ENCODE data around the gene TUBGCP6.

Gene TUBGCP6

GRCh38 chr22:50262973-50263617 is 18.3 kb upstream of the TUBGCP6 start:
- DNase-seq (ENCODE audit: low spot score): no peak

GRCh38 chr22:50262460-50262911 is 17.7 kb upstream of the TUBGCP6 start:
- peak; percentile 63 for DNase-seq (ENCODE audit: low spot score)

DNA sequence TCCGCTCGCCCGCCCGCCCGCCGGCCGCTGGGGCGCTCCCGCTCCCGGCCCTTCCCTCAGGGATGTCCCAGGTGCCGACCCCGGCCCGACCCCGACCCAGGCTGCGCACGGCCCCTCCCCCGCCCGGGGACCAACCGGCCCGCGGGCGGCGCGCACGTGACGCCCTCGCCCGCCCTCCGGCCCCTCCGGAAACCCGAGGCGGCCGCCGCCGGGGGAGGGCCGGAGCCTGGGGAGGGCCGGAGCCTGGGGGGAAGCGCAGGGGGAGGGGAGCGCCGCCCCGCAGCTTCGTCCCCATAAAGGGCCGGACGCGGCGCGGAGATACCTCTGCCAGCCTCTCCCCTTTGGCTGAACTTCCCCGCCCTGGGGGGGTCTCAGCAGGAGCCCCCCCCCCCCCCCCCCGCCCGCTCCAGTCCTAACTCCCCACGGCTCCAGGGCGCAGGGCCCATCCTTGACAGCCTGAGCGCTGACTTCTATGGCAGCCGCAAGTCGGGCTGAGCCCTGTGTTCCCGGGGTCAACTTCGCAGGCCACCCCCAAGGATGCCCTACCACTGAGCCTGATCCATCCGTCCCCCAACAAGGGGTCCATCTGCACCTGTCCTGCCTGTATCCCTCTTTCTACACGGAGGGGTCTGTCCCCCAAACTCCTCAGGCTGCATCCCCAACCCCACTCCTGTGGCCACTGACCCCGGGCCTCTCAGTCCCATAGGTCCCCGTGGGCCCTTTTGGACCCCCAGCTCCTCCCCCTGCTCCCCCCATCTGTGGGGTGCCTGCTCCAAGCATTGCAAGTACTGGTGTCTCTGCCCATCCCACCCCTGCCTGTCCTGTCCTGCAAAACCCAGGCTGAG is 17.0 kb upstream of the TUBGCP6 start, which contains the start of gene MAPK12:
Gene MAPK12, minus strand, starts transcription at position 69 of the 845 bp plus-strand sequence. CDS start 174 bp downstream, outside the sequence.
- peak; percentile 39 for DNase-seq (ENCODE audit: low spot score)

DNA sequence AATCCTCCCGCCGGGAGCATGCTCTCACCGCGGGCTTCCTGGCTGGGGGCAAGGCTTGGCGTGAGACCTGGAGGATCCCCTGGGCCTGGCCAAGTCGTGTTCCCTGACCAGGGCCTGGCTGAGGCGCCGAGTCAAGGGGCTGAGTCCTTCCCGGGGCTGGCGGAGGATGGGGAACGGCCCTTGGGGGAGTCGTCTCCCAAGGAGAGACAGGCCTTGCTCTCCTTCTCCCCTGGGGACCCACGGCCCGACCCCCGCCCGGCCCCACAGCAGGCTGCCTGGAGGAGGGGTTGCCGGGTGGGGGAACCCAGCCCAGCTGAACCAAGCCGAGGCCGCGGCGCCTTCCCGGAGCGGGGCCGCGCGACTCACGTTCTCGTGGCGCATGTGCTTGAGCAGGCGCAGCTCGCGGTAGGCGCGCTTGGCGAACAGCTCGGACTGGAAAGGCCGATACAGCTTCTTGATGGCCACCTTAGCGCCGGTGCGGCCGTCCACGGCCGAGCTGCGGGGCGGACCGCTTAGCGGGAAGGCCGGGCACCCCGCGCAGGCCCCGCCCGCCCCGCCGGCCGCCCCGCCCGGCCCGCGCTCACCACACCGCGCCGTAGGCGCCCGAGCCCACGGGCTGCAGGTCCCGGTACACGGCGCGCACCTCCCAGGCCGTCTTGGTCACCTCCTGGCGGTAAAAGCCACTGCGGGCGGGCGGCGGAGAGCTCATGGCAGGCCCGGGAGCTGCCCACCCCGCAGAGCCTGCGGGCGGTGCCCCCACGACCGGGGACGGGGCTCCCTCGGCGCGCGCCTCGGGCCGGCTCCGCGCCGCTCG is 16.2 kb upstream of the TUBGCP6 start:
- peak; percentile 62 for DNase-seq (ENCODE audit: low spot score)

- DNase-seq (ENCODE audit: low spot score): no peak
These were observed 15.6 kb upstream of the TUBGCP6 start for GRCh38 chr22:50260434-50260800.

- DNase-seq (ENCODE audit: low spot score): no peak
These were observed 14.5 kb upstream of the TUBGCP6 start for GRCh38 chr22:50259302-50259701.

DNA sequence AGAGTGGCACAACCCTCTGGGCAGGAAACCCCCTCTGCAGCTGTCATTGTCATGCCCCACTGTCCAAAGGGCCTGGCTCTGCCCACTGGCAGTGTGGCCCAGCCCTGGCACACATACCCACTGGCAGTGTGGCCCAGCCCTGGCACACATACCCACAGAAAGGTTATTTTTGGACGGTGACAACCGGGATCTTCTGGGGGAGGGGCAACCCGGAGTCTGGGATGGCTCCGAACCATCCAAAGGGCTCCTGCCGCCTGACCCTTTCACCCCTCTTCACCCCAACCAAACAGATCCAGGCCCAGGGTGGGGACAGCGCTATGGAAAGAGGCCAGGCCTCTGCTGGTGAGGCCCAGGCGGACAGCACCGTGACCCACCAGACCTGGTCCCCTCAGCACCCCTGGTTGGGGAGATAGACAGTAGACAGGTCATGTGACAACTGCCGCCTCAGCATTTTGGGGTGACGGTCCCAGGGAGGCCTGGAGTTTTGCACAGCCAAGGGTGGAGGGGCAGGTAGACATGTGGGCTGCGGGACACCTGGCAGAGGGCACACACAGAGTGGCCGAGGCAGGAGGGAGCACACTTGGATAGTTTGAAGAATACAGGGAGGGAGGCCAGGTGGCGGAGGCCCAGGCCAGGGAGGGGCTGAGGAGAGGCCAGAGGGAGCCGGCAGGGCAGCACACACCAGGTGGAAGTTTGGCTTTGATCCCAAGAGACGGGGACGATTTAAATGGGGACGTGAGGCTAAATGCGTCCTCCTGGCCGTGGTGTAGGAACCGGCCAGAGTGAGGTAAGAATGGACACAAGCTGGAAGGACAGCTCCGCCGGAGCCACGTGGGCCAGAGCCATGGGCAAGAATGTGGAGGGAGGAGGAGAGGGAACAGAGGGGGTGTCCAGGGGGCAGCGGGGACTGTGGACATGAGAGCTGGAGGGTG is 13.8 kb upstream of the TUBGCP6 start:
- DNase-seq (ENCODE audit: low spot score): no peak

DNA sequence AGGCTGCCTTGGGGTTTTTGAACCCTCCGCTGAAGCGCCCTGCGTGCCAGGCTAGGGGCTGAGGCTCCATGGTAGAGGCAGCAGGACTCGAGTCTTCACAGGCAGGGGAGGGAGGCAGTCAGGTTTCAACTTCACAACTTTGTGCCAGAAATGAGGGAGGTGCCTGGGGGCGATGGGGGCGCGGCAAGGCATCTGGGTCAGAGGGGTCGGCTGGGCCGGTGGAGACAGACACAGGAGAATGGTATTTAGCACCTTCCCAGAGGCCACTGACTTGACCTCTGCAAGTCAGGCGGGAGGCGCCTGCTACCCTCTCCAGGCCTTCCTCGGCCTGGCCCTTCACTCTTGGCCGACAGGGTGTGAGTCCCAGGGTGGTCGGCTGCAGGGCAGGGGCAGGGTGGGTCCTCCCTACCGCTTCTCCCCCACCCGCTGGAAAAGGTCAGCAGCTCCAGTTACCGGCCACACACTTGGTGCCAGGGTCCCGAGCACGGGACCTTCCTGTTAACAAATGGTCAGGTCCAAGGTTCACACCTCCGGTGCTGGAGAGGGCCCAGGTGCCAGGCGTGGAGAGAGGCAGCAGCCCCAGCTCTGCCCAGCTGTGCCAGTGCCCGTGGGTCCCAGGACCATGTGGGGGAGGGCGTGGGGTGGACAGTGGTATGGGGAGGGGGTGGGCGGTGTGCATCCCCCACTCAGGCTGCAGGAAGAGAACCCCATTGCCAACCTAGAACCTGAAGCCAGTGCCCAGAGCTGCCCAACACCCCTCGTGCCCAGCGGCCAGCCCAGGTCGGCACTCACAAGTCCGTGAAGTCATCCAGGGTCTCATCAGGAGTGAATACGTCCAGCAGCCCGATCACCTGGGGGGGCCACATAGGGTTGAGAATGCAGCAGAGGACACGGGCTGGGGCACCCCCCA is 12.9 kb upstream of the TUBGCP6 start:
- no peak for DNase-seq (ENCODE audit: low spot score)

GRCh38 chr22:50257041-50257440 is 12.2 kb upstream of the TUBGCP6 start:
- no peak for DNase-seq (ENCODE audit: low spot score)

- no peak for DNase-seq (ENCODE audit: low spot score)
These were observed 11.5 kb upstream of the TUBGCP6 start for GRCh38 chr22:50256258-50256862.

- no peak for DNase-seq (ENCODE audit: low spot score)
These were observed 10.8 kb upstream of the TUBGCP6 start for GRCh38 chr22:50255607-50256006.

DNA sequence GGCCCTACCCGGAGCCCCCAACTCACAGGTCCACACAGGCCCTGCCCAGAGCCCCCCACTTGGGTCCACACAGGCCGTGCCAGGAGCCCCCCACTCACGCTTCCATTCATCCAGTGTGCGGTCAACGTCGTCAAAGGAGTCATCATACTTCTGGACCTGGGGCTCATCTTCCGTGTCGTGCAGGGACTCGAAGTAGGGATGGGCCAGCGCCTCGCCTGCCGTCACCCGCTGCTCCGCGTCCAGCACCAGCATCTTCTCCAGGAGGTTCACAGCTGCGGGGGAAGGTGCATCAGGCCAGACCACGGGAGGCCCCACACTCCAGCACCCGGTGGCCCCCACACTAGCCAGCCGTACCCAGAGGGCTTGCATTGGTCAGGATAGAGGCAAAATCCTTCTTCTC is 10.3 kb upstream of the TUBGCP6 start:
- no peak for DNase-seq (ENCODE audit: low spot score)

DNA sequence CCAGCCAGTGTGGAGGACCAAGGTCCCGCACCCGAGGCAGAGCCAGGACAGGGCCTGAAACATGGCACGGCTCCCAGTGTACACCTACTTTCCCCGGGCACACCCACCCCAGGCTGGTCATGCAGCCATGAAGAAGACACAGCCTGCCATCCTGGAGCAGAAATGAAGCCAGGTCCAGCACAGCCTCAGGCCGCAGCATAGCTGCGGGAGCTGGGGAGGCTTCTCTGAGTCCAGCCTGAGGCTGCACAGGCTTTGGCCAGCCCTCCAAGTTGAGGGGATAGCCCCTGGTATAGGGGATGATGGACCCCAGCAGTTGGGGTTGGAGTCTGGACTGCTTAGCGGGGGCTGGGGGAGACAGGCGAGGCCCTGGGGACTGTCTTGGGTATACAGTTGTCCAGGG is 9.1 kb upstream of the TUBGCP6 start:
- DNase-seq (ENCODE audit: low spot score): no peak

DNA sequence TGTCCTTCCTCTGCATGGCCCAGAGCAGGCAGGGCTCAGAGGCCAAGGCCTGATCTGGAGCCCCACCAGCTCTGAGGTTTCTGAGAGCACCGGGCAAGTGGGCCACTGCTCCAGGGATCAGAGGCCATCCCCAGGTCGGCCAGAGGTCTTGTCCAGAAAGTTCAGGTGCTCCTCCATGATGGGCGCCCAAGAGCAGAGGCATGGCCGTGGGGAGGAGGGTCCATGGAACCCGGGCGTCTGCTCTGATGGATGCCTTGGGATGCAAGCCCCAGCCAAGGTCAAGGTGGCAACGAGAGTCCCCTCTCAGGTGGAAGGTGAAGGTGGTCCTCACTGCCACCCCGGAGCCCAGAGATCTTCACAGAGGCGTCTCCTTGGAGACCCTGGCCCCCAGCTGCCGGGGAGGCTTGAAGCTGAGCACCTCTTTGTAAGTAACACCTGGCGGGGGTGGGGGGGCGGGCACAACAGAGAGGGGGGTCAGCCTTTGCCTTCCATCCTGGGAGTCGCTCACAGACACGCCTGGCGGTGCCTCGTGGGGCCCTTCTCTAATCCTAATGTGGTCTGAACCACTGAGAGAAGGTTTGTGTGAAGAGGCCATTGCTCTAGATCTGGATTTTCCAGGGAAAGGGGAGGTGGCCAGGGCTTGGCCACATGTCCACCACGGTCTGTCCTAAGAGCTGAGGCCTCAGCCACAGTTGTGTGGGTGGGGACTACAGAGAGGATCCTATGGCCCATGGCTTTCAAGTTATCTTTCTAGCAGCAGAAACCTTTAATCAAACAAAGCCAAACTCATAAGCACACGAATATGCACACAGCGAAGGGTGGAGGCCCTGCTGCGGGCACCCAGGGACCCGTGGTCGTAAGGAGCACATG is 8.5 kb upstream of the TUBGCP6 start:
- no peak for DNase-seq (ENCODE audit: low spot score)

DNA sequence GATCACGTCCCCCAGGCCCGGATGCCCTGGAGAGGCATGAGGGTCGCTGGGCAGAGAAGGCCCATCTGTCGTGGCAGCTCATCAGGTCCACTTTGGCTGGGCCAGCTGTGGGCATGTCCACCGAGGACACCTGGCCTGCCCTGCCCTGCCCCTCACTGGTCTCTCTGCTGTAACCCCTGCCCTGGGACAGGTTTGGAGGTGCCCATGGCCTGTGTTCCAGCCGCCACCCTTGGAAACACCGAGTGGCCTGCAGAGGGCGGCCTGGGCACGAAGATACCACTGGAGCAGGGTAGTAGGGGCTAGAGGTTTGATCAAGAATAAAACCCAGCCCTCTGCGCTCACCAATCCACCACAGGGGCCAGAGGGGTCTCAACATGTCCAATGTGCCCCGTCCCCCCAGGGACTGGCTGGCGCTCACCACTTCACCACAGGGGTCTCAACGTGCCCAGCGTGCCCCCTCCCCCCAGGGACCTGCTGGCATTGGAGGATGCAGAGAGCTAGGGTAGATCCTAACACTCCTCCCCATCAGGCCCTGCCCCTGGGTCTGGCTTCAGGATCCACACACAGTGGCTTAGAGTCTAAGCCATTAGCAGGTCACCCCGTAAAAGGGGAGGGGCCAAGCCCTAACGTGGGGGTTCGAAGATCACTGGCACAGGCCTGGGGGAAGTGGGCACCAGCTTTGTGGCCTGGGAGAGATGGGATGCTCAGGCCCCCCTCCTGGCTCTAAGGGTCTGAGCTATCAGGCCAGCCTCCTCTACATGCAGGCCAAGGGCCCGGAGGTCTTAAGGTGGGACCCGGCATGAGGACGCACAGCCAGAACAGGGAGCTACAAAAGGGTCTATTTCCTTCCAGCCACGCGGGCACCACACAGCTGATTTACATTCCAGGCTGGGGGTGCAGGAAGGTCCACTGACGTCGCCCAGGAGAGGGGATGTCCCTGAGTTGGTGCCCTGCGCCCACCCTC is 7.5 kb upstream of the TUBGCP6 start:
- DNase-seq (ENCODE audit: low spot score): peak; percentile 68

GRCh38 chr22:50251477-50252081 is 6.8 kb upstream of the TUBGCP6 start:
- no peak for DNase-seq (ENCODE audit: low spot score)
